ENCODE data around the gene PMEPA1.

The PMEPA1 gene

GRCh38 chr20:57680131-57680716 is 29.6 kb downstream of the PMEPA1 start:
- no peak for TF ChIP-seq CTCF (IDR thresholded peaks at IDR 0.05)
- no peak overlapping the region for H3K9ac ChIP-seq
- H3K27me3 ChIP-seq (ENCODE audit: control insufficient read depth, insufficient read depth, low read length): no peaks in the 10 kb centered on the region
- no peaks in the 10 kb centered on the region for H3K9me3 ChIP-seq (ENCODE audit: control insufficient read depth, low read length)
- H3K27ac ChIP-seq: no peak overlapping the region
- no peak overlapping the region for H2AFZ ChIP-seq
- H3K36me3 ChIP-seq (ENCODE audit: control insufficient read depth, insufficient read depth, low read length): no peaks in the 10 kb centered on the region
- no peak overlapping the region for H3K4me2 ChIP-seq (ENCODE audit: low read length)
- no peaks in the 10 kb centered on the region for H3K79me2 ChIP-seq
- no peaks in the 10 kb centered on the region for H3K4me1 ChIP-seq
- H3K4me3 ChIP-seq (ENCODE audit: low read depth, low read length): no peak overlapping the region

GRCh38 chr20:57679113-57679512 is 30.7 kb downstream of the PMEPA1 start:
- no peaks in the 10 kb centered on the region for H3K9me3 ChIP-seq (ENCODE audit: control insufficient read depth, low read length)
- no peaks in the 10 kb centered on the region for H3K36me3 ChIP-seq (ENCODE audit: control insufficient read depth, insufficient read depth, low read length)
- TF ChIP-seq CTCF (IDR thresholded peaks at IDR 0.05): no peak
- H3K27ac ChIP-seq: no peak overlapping the region
- no peak overlapping the region for H2AFZ ChIP-seq
- no peak overlapping the region for H3K4me3 ChIP-seq (ENCODE audit: low read depth, low read length)
- H3K79me2 ChIP-seq: no peaks in the 10 kb centered on the region
- H3K4me2 ChIP-seq (ENCODE audit: low read length): no peak overlapping the region
- no peaks in the 10 kb centered on the region for H3K27me3 ChIP-seq (ENCODE audit: control insufficient read depth, insufficient read depth, low read length)
- no peak overlapping the region for H3K9ac ChIP-seq
- no peaks in the 10 kb centered on the region for H3K4me1 ChIP-seq

GRCh38 chr20:57678340-57678739 is 31.5 kb downstream of the PMEPA1 start:
- Histone ChIP-seq H3K9ac (no peak overlapping the region), H3K4me1 (no peaks in the 10 kb centered on the region), H2AFZ (no peak overlapping the region), H3K4me3 (ENCODE audit: low read depth, low read length) (no peak overlapping the region), H3K36me3 (ENCODE audit: control insufficient read depth, insufficient read depth, low read length) (no peaks in the 10 kb centered on the region), H3K27me3 (ENCODE audit: control insufficient read depth, insufficient read depth, low read length) (no peaks in the 10 kb centered on the region), H3K4me2 (ENCODE audit: low read length) (no peak overlapping the region), H3K9me3 (ENCODE audit: control insufficient read depth, low read length) (no peaks in the 10 kb centered on the region), H3K79me2 (no peaks in the 10 kb centered on the region), H3K27ac (no peak overlapping the region)
- TF ChIP-seq CTCF (IDR thresholded peaks at IDR 0.05): no peak

GRCh38 chr20:57677584-57677982 is 32.2 kb downstream of the PMEPA1 start:
- Histone ChIP-seq H3K27ac (no peak overlapping the region), H3K36me3 (ENCODE audit: control insufficient read depth, insufficient read depth, low read length) (no peaks in the 10 kb centered on the region), H3K4me2 (ENCODE audit: low read length) (no peak overlapping the region), H3K4me3 (ENCODE audit: low read depth, low read length) (no peak overlapping the region), H3K79me2 (no peaks in the 10 kb centered on the region), H3K9ac (no peak overlapping the region), H3K9me3 (ENCODE audit: control insufficient read depth, low read length) (no peaks in the 10 kb centered on the region), H3K27me3 (ENCODE audit: control insufficient read depth, insufficient read depth, low read length) (no peaks in the 10 kb centered on the region), H3K4me1 (no peaks in the 10 kb centered on the region), H2AFZ (no peak overlapping the region)
- TF ChIP-seq CTCF (IDR thresholded peaks at IDR 0.05): no peak
